Measurements from ENCODE around the gene CCDC12.

Gene CCDC12

DNA sequence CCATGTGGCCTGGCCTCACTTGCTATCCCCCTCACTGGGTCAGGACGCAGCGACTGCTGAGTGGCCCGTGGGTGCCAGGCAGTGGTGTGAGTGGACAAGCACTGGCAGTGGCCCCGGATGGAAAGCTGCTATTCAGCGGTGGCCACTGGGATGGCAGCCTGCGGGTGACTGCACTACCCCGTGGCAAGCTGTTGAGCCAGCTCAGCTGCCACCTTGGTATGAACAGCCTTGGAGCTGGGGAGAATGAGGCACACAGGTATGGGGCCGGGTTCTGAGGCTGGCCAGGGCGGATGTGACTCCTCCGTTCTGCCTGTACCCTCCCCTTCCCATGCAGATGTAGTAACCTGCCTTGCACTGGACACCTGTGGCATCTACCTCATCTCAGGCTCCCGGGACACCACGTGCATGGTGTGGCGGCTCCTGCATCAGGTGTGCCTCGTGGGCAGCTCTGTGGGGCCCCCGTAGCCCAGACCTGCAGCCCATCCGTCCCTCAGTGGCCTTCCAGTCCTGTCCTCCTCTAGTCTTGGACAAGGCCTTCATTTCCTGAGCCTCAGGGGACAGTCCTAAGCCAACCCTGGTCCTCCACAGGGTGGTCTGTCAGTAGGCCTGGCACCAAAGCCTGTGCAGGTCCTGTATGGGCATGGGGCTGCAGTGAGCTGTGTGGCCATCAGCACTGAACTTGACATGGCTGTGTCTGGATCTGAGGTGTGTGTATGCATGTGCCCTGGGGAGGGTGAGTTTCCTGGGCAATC lies 31.1 kb upstream of the CCDC12 start:
- DNase-seq (ENCODE audit: low spot score) = no peak

- no peak for DNase-seq (ENCODE audit: low spot score)
Observed at GRCh38 chr3:47007001-47007400, 30.5 kb upstream of the CCDC12 start.

DNA sequence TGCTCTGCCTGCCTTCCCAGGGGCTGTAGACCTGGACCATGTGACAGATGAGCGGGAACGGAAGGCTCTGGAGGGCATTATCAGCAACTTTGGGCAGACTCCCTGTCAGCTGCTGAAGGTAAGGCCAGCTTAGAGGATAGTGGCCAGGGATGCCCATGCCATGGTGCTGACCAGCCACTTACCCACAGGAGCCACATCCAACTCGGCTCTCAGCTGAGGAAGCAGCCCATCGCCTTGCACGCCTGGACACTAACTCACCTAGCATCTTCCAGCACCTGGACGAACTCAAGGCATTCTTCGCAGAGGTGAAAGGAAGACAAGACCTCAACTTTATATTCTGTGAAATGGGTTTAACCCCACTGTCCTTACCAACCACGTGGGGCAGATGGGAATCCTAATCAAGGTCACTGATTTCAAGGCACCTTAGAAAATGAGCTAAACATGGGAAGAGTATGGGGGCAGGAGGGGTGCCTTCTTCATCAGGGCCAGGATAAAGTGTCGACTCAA lies 29.7 kb upstream of the CCDC12 start:
- DNase-seq (ENCODE audit: low spot score) = no peak

GRCh38 chr3:47005212-47006144 lies 28.9 kb upstream of the CCDC12 start:
- DNase-seq (ENCODE audit: low spot score) = no peak

DNA sequence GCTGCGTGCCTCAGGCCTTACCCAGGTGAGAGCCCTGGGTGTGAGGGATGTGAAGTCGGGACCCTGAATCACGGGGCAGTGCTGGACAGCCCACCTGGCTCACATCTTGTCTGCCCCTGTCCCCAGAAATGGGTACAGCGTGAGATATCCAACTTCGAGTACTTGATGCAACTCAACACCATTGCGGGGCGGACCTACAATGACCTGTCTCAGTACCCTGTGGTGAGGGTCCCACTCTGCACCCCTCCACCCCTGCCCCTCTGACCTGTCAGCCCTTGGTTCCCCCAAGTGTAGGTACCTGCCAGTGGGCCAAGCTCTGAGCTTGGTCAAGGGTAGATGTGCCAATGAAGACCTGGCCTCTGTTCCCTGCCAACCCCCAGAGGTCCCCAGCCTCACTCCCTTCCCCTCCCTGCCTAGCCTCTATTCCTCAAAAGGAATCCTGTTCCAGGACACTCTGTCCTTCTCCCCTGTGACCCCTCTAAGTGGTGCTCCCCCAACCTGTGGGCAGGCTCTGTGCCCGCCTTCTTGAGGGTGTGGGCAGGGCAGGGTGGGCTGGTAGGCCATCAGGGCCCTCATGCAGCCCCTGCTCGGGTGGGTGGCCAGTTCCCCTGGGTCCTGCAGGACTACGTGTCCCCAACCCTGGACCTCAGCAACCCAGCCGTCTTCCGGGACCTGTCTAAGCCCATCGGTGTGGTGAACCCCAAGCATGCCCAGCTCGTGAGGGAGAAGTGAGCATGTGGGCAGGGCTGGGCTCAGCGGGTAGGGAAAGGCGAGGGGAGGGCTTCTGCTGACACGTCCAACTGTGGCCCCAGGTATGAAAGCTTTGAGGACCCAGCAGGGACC lies 28.0 kb upstream of the CCDC12 start:
- DNase-seq (ENCODE audit: low spot score) = no peak

DNA sequence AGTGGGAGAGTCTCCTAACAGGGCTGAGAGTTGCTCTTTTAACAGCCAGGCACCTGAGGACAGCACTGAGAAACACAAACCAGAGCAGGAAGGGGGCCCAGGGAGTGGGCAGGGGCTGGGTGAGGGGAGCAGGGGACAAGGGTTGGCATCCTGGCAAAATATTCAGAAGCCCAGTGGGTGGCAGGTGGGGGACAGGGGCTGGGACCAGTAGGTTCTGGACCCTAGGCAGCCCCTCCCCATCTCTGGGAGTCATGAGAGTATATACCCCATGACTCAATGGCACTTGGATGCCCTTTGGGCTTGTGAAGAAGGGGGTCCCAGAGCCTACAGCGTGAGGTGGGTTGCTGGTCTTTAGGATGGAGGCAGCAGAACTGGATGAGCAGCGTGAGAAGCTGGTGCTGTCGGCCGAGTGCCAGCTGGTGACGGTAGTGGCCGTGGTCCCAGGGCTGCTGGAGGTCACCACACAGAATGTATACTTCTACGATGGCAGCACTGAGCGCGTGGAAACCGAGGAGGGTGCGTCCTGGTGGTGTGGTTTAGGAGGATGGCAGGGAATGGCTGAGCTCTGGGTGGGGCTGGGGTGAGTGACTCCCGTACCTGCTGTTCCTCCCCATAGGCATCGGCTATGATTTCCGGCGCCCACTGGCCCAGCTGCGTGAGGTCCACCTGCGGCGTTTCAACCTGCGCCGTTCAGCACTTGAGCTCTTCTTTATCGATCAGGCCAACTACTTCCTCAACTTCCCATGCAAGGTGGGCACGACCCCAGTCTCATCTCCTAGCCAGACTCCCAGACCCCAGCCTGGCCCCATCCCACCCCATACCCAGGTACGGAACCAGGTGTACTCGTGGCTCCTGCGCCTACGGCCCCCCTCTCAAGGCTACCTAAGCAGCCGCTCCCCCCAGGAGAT lies 27.2 kb upstream of the CCDC12 start:
- DNase-seq (ENCODE audit: low spot score) = no peak

GRCh38 chr3:47003056-47003410 lies 26.5 kb upstream of the CCDC12 start:
- DNase-seq (ENCODE audit: low spot score) = no peak

DNA sequence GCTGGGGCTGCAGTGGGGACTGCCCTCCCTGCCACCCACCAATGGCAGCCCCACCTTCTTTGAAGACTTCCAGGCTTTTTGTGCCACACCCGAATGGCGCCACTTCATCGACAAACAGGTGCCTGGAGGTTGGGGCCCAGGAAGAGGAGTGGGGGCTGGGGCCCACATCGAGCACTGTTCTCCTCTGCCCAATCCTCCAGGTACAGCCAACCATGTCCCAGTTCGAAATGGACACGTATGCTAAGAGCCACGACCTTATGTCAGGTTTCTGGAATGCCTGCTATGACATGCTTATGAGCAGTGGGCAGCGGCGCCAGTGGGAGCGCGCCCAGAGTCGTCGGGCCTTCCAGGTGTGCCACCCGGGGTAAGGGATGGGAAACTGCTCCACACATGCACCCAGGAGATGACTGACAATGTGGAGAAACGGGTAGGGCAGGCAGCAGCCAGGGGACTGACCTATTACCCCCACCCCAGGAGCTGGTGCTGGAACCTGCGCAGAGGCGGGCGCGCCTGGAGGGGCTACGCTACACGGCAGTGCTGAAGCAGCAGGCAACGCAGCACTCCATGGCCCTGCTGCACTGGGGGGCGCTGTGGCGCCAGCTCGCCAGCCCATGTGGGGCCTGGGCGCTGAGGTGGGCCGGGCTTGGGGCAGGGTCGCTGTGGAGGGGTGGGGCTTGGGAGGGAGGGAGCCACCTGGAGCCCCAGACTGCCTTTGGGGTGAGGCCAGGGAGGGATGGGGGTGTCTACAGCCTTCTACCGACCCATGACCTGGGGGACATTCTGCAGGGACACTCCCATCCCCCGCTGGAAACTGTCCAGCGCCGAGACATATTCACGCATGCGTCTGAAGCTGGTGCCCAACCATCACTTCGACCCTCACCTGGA lies 25.9 kb upstream of the CCDC12 start:
- no peak for DNase-seq (ENCODE audit: low spot score)

DNA sequence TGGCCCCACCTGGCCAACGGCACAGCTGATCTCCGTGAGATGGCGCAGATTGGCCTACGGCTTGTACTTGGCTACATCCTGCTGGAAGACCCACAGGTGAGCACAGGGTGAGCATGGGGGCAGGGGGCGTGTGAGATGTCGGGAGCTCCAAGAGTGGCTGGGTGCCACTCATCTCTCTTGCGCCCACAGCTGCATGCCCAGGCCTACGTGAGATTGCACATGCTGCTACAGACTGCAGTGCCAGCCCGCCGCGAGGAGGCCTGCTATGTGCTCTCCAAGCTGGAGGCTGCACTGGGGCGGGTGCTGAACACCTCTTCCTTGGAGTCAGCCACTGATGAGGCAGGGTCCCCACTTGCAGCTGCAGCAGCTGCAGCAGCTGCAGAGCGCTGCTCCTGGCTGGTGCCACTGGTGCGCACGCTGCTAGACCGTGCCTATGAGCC lies 25.2 kb upstream of the CCDC12 start:
- no peak for DNase-seq (ENCODE audit: low spot score)

GRCh38 chr3:47000922-47001730 lies 24.6 kb upstream of the CCDC12 start:
- DNase-seq (ENCODE audit: low spot score) = no peak

DNA sequence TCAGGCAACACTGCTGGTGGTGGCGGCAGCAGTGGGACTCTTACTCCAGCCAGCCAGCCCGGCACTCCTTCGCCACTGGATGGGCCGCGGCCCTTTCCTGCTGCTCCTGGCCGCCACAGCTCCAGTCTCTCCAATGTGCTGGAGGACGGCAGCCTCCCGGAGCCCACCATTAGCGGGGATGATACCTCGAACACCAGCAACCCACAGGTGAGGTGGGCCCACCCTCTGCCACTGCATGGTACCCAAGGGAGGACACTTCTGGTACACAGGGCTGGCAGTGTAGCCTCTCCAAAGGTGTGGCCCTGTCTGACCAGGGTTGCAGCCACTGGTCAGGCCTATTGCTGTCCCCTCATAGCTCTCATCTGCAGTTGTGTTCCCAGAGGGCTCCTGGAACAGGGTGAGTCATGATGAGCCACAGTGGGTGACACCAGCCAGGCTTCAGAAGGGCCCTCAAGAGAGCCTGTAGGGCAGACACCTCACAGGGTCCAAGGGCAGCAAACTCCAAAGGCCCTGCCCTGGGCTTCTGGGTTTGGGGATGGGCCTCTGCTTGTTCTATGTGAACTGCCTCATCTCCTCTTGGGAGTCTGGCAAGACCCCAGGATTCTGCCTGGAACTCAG lies 23.8 kb upstream of the CCDC12 start:
- DNase-seq (ENCODE audit: low spot score) = peak; percentile 34

DNA sequence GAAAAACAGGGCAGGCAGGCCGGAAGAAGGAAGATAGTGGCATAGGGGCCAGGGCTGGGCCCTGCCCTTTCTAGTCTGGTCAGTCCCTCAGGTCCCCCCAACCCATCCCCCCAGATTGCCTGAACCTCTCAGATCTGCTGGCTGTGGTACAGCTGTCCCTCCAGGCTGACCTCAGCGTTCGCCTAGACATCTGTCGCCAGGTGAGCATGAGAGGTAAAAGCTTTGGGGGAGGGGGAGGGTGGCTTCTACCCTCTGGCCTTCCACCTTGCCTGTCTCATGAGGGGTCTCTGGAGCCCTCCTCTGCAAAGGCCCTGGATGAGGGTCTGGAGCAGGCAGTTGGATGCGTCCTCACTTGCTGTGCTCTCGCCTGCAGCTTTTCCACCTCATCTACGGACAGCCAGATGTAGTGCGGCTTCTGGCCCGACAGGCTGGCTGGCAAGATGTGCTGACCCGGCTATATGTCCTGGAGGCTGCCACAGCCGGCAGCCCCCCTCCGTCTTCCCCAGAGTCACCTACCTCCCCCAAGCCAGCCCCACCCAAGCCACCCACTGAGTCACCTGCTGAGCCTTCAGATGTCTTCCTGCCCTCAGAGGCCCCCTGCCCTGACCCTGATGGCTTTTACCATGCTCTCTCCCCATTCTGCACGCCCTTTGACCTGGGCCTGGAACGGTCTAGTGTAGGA lies 23.1 kb upstream of the CCDC12 start:
- no peak for DNase-seq (ENCODE audit: low spot score)

DNA sequence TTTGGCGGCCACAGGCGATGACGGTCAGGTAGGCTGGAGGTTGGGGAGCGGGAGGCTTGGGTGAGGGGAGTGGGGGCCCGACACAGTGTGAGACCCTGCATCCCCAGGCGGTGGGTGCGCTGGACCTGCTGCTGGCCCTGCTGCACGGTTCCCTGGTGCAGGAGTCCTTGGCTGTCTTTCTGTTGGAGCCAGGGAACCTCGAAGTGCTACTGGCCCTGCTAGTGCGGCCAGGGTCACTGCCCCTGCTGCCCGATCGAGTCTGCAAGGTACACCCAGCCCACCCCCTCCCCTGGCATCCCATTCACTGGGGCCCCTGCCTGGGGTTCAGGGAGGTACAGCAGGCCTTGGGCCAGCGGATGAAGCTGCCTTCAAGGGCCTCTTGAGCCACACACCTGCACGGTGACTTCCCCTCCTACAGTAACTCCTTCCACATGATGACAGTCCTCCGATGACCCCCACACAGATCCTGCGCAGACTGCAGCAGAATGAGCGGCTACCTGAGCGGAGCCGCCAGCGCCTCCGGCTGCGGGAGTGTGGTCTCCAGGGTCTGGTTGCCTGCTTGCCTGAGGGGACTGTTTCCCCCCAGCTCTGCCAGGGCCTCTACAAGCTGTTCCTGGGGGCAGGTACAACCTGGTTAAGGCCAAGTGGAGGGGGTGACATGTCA lies 22.4 kb upstream of the CCDC12 start:
- DNase-seq (ENCODE audit: low spot score) = no peak

DNA sequence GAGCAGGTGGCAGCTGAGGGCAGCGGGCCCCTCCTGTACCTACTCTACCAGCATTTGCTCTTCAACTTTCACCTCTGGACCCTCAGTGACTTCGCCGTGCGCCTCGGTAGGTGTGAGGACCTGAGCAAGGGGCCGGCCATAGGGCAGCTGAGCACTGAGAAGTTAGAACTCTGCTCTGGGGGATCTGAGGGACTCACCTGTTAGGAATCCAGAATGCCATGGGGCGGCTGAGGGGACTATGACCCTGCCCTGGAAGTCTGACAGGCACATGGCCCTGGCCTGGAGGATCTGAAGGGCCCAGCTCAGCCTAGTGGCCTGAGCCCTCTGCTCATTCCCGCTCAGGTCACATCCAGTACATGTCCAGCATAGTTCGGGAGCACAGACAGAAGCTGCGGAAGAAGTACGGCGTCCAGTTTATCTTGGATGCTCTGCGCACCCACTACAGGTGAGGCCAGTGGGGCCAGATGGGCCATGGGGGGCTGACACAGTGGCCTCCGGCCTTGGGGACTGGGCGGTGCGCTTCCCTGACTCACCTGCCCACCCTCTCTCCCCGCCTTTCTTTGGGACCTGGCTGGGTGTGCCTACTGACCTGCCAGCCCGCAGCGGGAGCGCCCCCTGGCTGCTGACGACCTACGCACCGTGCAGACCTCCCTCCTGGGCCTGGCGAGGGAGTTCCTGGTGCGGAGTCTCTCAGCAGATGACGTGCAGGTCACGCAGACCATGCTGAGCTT lies 21.7 kb upstream of the CCDC12 start:
- peak; percentile 65 for DNase-seq (ENCODE audit: low spot score)

- DNase-seq (ENCODE audit: low spot score) = no peak
Observed at GRCh38 chr3:46997453-46998091, 21.0 kb upstream of the CCDC12 start.

GRCh38 chr3:46996689-46997452 lies 20.3 kb upstream of the CCDC12 start:
- DNase-seq (ENCODE audit: low spot score) = no peak

Measured in AG20443 (cell line).